ENCODE measurements around the gene CFAP77.

GRCh38 chr9:132597073-132597775 is 187.2 kb downstream of the CFAP77 start:
- TF ChIP-seq PATZ1 (CRISPR knock-in tag; IDR thresholded peaks at IDR 0.05; ENCODE audit: borderline replicate concordance) (no peak), OSR1 (CRISPR knock-in tag; IDR thresholded peaks at IDR 0.05) (no peak), GLIS3 (CRISPR knock-in tag; IDR thresholded peaks at IDR 0.05) (no peak), ZFP30 (CRISPR knock-in tag; IDR thresholded peaks at IDR 0.05) (no peak), SNAI2 (CRISPR knock-in tag; IDR thresholded peaks at IDR 0.05) (no peak), PPARA (CRISPR knock-in tag; IDR thresholded peaks at IDR 0.05; ENCODE audit: borderline replicate concordance) (no peak), ZC3H10 (CRISPR knock-in tag; IDR thresholded peaks at IDR 0.05) (no peak), CREB5 (CRISPR knock-in tag; IDR thresholded peaks at IDR 0.05; ENCODE audit: low read depth) (no peak), POU6F1 (CRISPR knock-in tag; IDR thresholded peaks at IDR 0.05; ENCODE audit: borderline replicate concordance, low read depth) (no peak), ZFP3 (CRISPR knock-in tag; IDR thresholded peaks at IDR 0.05) (no peak), ZNF70 (CRISPR knock-in tag; IDR thresholded peaks at IDR 0.05) (no peak)

Data from SK-N-SH treated with all-trans-retinoic acid at 6 μM for 48 hours (cell line).